ENCODE measurements around the gene C16orf78. TPM values are rescaled to one million over a fixed set of nuclear protein-coding genes. Genes with fewer than 3 reads are reported as not detected.
"Not testable (repeated sequence)": the region's sequence is repeated elsewhere in the genome, so short reads cannot be mapped to it uniquely, and the experiment has no call there.

C16orf78 gene
- total RNA-seq, 1 donor from 2014 or later: not detected

DNA sequence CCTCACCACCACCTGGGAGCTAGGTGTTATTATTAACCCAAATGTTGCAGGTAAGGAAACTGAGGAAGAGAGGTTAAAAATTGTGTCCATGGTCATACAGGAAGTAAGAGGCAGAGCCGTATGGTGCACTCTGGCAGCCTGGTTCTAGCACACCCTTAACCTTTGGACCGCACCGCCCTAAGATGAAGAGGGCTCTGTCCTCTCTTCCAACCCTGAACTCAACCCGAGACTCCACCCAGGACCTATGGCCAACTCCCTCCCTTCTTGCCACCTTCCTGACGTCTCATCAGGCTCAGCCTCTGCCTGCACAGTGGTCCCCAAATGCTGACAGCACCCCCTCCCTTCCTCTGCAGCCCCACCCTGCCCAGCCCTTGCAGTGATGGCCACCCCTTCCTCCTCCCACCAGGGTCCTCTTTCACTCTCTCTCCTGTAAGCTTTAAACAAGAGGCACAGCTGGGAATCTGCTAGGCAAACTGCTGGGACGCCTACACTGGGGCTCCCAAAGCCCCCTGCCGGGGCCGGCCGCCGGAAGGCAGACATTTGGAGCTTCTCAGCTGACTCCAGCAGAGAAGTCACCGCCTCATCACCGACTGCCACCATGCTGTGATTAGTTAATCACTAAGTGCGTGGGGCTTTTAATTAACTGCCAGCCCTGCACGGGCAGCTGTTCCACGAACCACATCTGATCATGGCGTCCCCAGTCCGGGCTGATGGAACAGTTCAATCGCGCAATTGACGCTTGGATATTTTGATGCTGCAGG, 16.7 kb upstream of the C16orf78 start:
- no peak for DNase-seq (ENCODE audit: low spot score)
- TF ChIP-seq EZH2 (IDR thresholded peaks at IDR 0.05) (no peak), EZH2phosphoT487 (IDR thresholded peaks at IDR 0.05) (no peak)
- TF ChIP-seq, protein P1, sequence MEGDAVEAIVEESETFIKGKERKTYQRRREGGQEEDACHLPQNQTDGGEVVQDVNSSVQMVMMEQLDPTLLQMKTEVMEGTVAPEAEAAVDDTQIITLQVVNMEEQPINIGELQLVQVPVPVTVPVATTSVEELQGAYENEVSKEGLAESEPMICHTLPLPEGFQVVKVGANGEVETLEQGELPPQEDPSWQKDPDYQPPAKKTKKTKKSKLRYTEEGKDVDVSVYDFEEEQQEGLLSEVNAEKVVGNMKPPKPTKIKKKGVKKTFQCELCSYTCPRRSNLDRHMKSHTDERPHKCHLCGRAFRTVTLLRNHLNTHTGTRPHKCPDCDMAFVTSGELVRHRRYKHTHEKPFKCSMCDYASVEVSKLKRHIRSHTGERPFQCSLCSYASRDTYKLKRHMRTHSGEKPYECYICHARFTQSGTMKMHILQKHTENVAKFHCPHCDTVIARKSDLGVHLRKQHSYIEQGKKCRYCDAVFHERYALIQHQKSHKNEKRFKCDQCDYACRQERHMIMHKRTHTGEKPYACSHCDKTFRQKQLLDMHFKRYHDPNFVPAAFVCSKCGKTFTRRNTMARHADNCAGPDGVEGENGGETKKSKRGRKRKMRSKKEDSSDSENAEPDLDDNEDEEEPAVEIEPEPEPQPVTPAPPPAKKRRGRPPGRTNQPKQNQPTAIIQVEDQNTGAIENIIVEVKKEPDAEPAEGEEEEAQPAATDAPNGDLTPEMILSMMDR (IDR thresholded peaks at IDR 0.05): no peak
- Histone ChIP-seq H3K27me3 (no peaks in the 10 kb centered on the region), H2AFZ (replicated peaks) (no peak overlapping the region), H3F3A (ENCODE audit: low read depth) (no peaks in the 10 kb centered on the region), H3K27ac (no peak overlapping the region), H3K4me3 (no peak overlapping the region), H3K79me2 (ENCODE audit: low read depth) (no peaks in the 10 kb centered on the region), H3K9ac (no peak overlapping the region), H3K36me3 (no peaks in the 10 kb centered on the region), H3K4me1 (peaks cover 6% of the 10 kb centered on the region), H3K9me3 (ENCODE audit: low read depth) (no peaks in the 10 kb centered on the region), H4K20me1 (ENCODE audit: low read depth) (no peaks in the 10 kb centered on the region), H3K4me2 (peak overlapping the region; percentile 35)
- Mint-ChIP-seq H3K4me1 (peaks cover 4% of the 10 kb centered on the region), H3K36me3 (no peaks in the 10 kb centered on the region), H3K27ac (no peak overlapping the region), H3K27me3 (ENCODE audit: insufficient read depth, low read depth) (peaks cover 9% of the 10 kb centered on the region), H3K9me3 (no peaks in the 10 kb centered on the region), H3K4me3 (no peak overlapping the region)

DNA sequence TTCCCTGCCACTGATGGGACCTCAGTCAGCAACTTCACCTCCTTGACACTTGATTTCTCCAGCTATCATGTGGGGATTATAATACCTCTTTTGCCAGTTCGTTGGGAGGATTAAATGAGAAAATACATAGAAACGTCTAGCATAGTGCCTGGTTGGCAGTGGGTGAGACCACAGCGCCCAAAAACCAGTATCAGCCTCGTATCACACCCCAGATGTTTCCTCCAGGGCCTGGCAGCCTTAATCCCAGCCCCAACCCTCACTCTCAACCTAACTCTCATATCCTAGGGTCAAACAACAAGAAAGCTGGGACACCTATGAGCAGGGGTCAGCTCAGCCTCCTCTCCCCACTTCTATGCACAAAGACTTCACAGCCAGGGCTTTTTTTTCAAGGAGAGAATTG, 14.0 kb upstream of the C16orf78 start:
- H3K4me1 Mint-ChIP-seq: peaks cover 4% of the 10 kb centered on the region
- no peak overlapping the region for H3K27ac Mint-ChIP-seq
- peaks cover 9% of the 10 kb centered on the region for H3K4me1 ChIP-seq
- H3K36me3 ChIP-seq: no peaks in the 10 kb centered on the region
- no peaks in the 10 kb centered on the region for H3K36me3 Mint-ChIP-seq
- H3K9me3 ChIP-seq (ENCODE audit: low read depth): no peaks in the 10 kb centered on the region
- H3K4me2 ChIP-seq: no peak overlapping the region
- no peak overlapping the region for H3K9ac ChIP-seq
- no peaks in the 10 kb centered on the region for H3F3A ChIP-seq (ENCODE audit: low read depth)
- H3K79me2 ChIP-seq (ENCODE audit: low read depth): no peaks in the 10 kb centered on the region
- peaks cover 10% of the 10 kb centered on the region for H3K27me3 Mint-ChIP-seq (ENCODE audit: insufficient read depth, low read depth)
- no peak for DNase-seq (ENCODE audit: low spot score)
- TF ChIP-seq EZH2 (IDR thresholded peaks at IDR 0.05): no peak
- TF ChIP-seq, protein P1 (IDR thresholded peaks at IDR 0.05): no peak
- no peak for TF ChIP-seq EZH2phosphoT487 (IDR thresholded peaks at IDR 0.05)
- no peaks in the 10 kb centered on the region for H4K20me1 ChIP-seq (ENCODE audit: low read depth)
- H3K4me3 Mint-ChIP-seq: no peak overlapping the region
- no peak overlapping the region for H2AFZ ChIP-seq (replicated peaks)
- H3K4me3 ChIP-seq: no peak overlapping the region
- no peak overlapping the region for H3K27ac ChIP-seq
- no peaks in the 10 kb centered on the region for H3K27me3 ChIP-seq
- no peaks in the 10 kb centered on the region for H3K9me3 Mint-ChIP-seq

DNA sequence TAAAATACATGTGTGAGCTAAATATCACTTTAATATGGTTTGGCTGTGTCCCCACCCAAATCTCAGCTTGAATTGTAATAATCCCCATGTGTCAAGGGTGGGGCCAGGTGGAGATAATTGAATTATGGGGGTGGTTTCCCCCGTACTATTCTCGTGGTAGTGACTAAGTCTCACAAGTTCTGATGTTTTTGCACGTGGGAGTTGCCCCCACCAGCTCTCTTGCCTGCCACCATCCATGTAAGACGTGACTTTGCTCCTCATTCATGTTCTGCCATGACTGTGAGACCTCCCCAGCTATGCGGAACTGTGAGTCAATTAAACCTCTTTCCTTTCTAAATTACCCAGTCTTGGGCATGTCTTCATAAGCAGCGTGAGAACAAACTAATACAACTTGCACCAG, 11.9 kb upstream of the C16orf78 start:
- not testable (repeated sequence) for H3K27me3 Mint-ChIP-seq (ENCODE audit: insufficient read depth, low read depth); H3F3A ChIP-seq (ENCODE audit: low read depth); H3K9me3 Mint-ChIP-seq; H4K20me1 ChIP-seq (ENCODE audit: low read depth); H3K4me3 Mint-ChIP-seq; DNase-seq (ENCODE audit: low spot score); H3K9me3 ChIP-seq (ENCODE audit: low read depth); H3K4me3 ChIP-seq; H3K4me2 ChIP-seq; H3K79me2 ChIP-seq (ENCODE audit: low read depth); H3K36me3 ChIP-seq; H2AFZ ChIP-seq (replicated peaks); H3K36me3 Mint-ChIP-seq; H3K4me1 Mint-ChIP-seq; H3K4me1 ChIP-seq; H3K9ac ChIP-seq; H3K27ac ChIP-seq; H3K27me3 ChIP-seq; H3K27ac Mint-ChIP-seq

DNA sequence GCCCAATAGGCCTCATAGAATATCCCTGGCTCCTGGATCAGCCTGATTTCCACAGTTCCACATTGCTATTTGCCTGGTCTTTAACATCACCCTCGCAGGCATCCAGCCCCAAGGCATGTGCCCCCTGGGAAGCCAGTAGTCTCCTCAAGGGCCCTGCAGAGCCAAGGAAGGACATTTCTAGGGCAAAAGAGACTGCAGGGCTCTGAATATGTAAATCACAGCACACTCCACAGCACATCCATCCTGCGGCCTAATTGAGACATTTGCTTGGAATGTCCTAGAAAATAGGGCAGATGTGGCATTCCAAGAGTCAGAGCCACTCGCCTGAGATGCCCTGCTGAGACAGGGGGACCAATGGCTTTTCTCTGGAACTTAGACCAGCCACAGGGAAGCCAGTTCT, 11.4 kb upstream of the C16orf78 start:
- H3K36me3 ChIP-seq: no peaks in the 10 kb centered on the region
- Mint-ChIP-seq H3K27me3 (ENCODE audit: insufficient read depth, low read depth) (peaks cover 8% of the 10 kb centered on the region), H3K4me1 (peaks cover 4% of the 10 kb centered on the region), H3K9me3 (no peaks in the 10 kb centered on the region), H3K4me3 (no peak overlapping the region), H3K36me3 (no peaks in the 10 kb centered on the region), H3K27ac (no peak overlapping the region)
- no peak overlapping the region for H3K4me3 ChIP-seq
- H2AFZ ChIP-seq (replicated peaks): no peak overlapping the region
- peaks cover 5% of the 10 kb centered on the region for H3K4me1 ChIP-seq
- H3K9ac ChIP-seq: no peak overlapping the region
- H3K9me3 ChIP-seq (ENCODE audit: low read depth): no peaks in the 10 kb centered on the region
- TF ChIP-seq EZH2 (IDR thresholded peaks at IDR 0.05) (no peak), EZH2phosphoT487 (IDR thresholded peaks at IDR 0.05) (no peak)
- TF ChIP-seq, protein P1 (IDR thresholded peaks at IDR 0.05): no peak
- peak; percentile 26 for DNase-seq (ENCODE audit: low spot score)
- no peak overlapping the region for H3K27ac ChIP-seq
- H3K79me2 ChIP-seq (ENCODE audit: low read depth): no peaks in the 10 kb centered on the region
- H4K20me1 ChIP-seq (ENCODE audit: low read depth): no peaks in the 10 kb centered on the region
- H3K4me2 ChIP-seq: no peak overlapping the region
- H3F3A ChIP-seq (ENCODE audit: low read depth): no peaks in the 10 kb centered on the region
- H3K27me3 ChIP-seq: no peaks in the 10 kb centered on the region

Measured in neural progenitor cell (in vitro differentiated cells).